Left ventricle myocardium superior (tissue), 1 donor: ENCODE data around the gene RARS1. TPM values are rescaled to one million over a fixed set of nuclear protein-coding genes. Genes with fewer than 3 reads are reported as not detected.
"Not testable (repeated sequence)": the region's sequence is repeated elsewhere in the genome, so short reads cannot be mapped to it uniquely, and the experiment has no call there.

Source experiments
- ATAC-seq: fragments of 200-7000 bp; cut with Tn5 transposase; one replicate; pipeline ENCODE4 v1.9.1; 2020; ENCODE audit warnings: mild to moderate bottlenecking, moderate library complexity
- DNase-seq: peaks from one replicate; pipeline ENCODE4 v3.0.0-alpha.2; 2020
- intact Hi-C: fragments of 100-400 bp; cut with micrococcal nuclease; formaldehyde crosslinking; loops from one replicate; pipeline ENCODE4 v1.11.0; 2022
- total RNA-seq: library from RNA; stranded (reverse); fragmentation: NEBNext Ultra II Directional; extraction: Animal tissue kit (Norgen Biotek cat#: 25700); gene quantifications from one replicate; pipeline ENCODE4 v1.2.1, GENCODE V29; 2021
- donor health status: DM: no; HTN: yes; CAD: no; lungs with severe emphysema.

Gene RARS1
- total RNA-seq, 1 donor from 2014 or later = 42.3 TPM

DNA sequence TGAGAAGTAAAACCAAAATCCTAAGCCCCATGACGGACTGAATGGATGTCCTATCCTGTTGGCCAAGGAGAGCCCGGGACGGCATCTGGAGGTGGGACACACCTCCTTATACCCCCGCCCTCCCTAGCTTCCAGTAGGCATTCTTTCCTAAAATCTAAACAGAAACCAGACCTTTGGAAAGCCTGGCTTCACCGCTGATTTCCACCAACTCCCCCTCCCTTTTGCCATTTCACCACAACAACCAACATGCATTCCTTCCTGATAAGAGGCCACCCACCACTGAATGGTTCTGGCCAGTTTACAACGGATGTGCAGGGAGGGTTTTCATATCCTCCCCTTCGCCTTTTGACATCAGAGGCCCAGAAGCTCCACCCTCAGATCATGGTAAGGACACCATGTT is 9.2 kb upstream of the RARS1 start:
- DNase-seq = no peak
- no peak for ATAC-seq
- intact Hi-C loops = no loop called here

DNA sequence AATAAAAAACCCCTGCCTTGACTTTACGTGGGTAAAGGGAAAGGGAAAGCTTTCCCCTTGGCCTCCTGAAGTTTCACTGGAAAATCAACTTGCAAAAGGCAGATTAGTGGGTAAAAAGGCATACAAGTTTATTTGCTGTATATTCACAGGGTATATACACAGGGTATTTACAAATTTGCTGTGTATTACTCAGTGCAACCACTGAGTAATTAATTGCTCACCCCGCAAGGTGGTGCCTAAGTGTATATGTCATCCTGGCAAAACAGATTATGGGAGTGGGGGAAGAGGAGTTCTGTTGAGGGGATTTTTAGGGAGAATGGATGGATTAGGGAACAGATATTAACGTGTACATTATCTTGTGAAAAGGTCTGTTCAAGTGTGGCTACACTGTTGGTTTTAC is 7.1 kb upstream of the RARS1 start:
- DNase-seq (no peak), ATAC-seq (no peak)
- intact Hi-C loops = no loop called here

DNA sequence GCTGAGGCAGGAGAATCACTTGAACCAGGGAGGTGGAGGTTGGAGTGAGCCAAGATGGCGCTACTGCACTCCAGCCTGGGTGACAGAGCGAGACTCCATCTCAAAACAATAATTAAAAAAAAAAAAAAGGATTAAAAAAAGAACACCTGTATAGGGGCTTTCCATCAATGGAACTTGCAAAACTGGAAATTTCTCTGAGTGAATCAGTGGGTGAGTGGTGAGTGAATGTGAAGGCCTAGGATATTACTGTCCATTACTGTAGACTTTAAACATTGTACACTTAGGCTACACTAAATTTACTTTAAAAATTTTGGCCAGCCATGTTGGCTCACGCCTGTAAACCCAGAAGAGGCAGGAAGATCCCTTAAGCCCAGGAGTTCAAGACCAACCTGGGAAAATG is 5.7 kb upstream of the RARS1 start:
- intact Hi-C loops = no loop called here
- ATAC-seq = no peak

DNA sequence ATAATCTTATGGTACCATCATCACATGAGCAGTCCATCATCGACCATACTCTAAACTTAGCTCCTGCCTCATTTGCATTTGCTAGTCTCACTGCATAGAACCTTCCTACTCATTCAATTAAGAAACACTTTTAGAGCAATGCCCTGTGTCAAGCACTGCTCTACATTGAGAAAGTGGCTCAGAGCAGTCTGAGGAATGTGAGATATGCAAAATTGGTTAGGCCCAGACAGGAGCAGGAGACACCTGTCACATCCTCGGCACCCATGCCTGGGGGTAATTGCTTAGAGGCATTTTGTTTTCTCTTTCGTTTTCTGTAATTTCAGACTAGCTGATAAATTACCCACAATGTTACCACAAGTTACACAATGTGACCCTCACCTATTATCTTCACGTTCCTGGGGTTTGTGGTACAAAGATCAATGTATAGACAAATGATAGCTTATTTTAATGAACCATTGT is 4.9 kb upstream of the RARS1 start:
- DNase-seq (no peak), ATAC-seq (no peak)
- intact Hi-C loops = no loop called here

More for the DNA sequence above, 5.7 kb upstream of the RARS1 start:
- no peak for DNase-seq

DNA sequence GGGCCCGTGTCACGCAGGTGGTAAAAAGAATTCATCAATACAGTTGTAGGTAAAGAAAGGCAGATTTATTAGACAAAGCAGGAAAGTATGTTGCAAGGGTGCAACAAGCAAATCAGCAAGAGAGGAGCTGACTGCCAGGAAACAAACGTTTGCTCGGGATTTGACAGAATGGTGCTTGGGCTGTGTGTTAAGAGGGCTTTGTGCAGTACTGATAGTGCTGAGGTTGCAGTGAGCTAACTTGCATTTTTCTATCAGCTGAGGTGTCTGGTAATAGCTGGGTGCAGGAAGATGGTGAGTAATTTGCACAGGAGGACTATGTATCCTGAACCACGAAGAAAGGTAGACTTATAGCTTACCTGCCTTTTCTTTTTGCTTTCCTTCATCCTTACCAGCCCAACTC is 3.9 kb upstream of the RARS1 start:
- intact Hi-C loops = no loop called here
- ATAC-seq = no peak
- no peak for DNase-seq

DNA sequence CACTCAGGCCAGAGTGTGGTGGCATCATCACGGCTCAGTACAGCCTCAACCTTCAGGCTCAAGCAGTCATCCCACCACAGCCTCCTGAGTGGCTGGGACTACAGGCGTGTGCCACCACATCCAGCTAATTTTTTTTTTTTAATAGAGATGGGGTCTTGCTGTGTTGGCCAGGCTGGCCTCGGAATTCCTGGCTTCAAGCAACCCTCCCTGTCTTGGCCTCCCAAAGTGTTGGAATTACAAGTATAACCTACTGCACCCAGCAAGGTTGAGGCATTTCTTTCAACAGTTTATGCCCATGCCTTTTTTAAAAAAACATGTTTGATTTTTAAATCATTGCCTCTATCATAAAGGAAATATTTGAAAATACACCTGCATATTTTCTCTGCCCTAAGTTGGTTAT is 2.8 kb downstream of the RARS1 start:
- intact Hi-C loops = no loop called here
- DNase-seq (no peak), ATAC-seq (no peak)

DNA sequence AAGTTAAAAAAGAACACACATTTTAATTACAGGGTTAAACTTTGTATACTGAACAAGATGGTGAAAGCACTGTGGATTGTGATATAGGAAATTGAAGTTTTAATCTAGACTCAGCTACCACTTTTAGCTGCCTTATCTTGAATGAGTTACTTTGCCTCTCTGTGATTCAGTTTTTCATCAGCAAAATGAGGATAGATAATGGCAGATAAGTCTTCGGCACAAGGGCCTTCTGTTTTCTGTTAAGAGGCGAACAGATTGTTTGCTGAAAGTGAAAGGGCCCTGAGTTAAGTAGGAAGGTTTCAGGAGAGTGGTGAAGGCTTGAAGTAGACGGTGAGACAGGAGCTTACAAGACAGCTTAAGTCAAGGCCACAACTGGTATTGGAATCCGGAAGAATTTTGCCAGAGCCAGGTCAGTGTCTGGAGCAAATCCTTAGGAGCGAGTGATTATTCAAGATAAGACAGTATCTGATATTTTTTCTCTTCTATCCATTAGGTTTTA is 7.8 kb downstream of the RARS1 start:
- intact Hi-C loops = no loop called here
- ATAC-seq (no peak), DNase-seq (no peak)

DNA sequence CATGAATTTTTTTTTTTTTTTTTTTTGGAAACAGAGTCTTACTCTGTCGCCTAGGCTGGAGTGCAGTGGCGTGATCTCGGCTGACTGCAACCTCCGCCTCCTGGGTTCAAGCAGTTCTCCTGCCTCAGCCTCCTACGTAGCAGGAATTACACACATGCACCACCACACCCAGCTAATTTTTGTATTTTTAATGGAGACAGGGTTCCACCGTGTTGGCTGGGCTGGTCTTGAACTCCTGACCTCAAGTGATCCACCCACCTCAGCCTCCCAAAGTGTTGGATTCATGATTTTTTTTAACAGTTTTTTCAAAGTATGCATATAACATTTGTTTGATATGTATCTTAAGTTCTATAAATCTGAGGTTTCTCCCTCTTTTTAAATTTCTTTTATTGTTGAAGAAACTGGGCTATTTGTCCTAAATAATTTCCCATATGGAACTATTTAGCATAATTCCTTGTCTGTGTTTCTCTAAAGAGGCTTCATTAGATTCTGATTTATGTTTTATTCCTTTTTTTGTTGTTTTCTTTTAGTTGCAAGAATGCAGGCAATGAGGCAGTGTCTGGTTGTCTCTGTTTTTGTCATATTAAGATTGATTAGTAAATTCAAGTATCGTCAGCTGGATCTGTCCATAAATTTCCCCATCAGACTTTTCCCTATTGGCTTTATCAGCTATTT is 16.4 kb downstream of the RARS1 start:
- intact Hi-C loops = no loop called here
- ATAC-seq (no peak), DNase-seq (no peak)

DNA sequence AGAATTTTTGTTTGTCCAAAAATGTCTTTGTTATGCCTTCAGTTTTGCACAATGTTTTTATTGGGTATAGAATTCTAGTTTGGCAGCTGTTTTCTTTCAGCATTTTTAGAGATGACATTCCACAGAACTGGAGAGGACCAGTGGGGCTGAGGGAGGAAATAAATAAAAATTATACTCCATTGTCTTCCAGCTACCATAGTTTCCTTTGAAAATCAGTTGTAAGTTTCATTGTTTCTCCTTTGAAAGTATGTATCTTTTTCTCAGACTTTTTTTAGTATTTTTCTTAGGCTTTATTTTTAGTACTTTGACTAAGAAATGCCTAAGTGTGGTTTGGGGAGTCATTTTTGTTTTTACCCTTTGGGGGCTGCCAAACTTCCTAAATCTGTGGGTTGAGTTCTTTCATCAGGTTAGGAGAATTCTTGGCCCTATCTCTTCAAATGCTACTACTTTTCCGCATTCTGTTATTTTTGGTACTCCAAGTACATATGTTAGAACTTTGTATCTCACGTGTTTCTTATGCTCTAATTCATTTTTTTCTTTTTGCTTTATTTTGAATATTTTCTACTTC is 27.7 kb downstream of the RARS1 start:
- intact Hi-C loops = no loop called here
- DNase-seq = no peak
- ATAC-seq = no peak

DNA sequence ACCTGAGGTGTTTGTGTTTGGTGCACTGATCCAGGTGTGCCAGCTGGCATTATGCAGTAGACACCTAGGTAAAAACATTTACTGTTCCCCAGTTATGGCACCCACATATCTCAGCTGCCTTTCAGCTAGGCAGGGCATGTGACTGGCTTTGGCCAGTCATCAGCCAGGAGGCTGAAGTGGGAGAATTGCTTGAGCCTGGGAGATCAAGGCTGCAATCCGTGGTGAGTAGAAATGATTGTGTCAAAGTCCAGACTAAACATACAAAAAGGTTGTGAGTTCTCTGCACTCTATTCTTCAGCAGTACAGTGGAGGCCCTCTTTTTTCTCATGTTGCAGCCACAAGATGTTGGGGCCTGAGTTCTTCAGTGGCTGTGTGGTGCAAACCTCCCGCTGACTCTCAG is 39.6 kb downstream of the RARS1 start:
- intact Hi-C loops = no loop called here
- DNase-seq (no peak), ATAC-seq (no peak)

DNA sequence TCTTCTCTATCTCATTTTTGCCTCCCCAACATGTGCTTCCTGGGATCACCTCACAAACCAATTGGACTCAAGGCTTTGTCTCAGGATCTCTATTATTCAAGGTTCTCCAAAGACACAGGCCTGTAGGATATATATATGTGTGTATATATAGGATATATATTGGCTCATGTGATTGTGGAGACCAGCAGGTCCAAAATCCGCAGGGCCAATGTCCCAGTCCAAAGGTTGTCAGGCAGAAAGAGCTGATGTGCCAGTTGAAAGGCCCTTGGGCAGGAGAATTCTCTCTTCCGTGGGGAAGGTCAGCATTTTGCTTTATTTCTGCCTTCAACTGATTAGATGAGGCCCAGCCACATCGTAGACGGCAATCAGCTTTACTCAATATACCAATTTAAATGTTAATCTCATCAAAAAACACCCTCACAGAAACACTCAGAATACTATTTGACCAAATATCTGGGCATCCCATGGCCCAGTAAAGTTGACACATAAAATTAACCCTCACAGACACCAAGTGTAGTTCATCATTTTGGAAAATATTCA is 41.6 kb downstream of the RARS1 start:
- intact Hi-C loops = no loop called here
- no peak for DNase-seq
- no peak for ATAC-seq

DNA sequence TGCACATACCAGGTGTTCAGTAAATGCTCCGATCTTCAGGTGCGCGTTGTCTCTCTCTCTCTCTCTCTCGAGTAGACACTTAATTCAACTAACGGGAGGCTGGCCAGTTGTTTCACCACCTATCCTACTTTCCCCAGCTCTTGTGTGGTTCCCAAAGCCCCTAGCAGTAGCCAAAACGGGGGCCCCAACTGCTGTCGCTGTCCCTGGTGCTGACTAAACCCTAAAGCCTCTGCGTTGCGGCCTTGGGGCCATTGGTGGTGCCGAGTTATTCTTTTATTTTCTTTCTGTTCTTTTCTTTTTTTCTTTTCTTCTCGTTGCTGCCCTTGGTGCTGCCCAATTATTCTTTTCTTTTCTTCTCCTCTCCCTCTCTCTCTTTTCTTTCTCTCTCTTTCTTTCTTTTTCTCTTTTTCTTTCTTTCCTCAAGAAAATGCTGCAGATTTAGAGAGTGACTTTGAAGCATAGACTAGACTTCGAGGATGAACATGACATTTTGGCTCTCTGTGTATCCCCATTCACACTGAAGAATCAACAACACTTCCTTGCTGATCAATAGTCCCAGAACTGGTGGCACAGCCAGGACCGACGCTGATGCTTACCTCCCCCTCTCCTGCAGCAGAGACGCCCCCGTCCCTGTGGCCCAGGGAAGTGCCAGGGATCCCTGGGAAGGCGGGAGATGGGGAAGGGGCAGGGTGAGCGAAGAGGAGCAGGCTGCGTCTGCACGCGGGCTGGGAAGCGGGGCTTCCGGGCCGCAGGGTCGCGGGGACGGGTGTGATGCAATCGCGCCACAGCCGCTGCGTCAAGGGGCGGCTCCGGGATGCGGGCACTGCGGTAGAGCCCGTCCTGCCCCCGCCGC is 42.5 kb downstream of the RARS1 start, which contains the start of gene FBLL1:
FBLL1 (plus strand) TSS at position 785 of the 853 bp plus-strand sequence. CDS start 200 bp downstream, outside the sequence.
- DNase-seq (peak; percentile 37), ATAC-seq (no peak)
- intact Hi-C loops = no loop called here

DNA sequence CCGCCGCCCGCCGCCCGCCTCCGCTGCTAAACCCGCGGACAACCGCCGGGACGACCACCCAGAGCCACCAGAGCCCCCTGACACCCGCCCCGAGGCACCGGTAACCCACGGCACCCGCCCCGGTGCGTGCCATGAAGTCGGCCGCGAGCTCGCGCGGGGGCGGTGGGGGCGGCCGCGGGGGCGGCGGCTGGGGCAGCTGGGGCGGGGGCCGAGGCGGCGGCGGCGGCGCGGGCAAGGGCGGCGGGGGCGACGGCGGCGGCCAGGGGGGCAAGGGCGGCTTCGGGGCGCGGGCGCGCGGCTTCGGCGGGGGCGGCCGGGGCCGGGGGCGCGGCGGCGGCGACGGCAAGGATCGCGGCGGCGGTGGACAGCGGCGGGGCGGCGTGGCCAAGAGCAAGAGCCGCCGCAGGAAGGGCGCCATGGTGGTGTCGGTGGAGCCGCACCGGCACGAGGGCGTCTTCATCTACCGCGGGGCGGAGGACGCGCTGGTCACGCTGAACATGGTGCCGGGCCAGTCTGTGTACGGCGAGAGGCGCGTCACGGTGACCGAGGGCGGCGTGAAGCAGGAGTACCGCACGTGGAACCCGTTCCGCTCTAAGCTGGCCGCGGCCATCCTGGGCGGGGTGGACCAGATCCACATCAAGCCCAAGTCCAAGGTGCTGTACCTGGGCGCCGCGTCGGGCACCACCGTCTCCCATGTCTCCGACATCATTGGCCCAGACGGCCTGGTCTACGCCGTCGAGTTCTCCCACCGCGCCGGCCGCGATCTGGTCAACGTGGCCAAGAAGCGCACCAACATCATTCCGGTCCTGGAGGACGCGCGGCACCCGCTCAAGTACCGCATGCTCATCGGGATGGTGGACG is 43.3 kb downstream of the RARS1 start:
- intact Hi-C loops = no loop called here
- ATAC-seq = no peak

DNA sequence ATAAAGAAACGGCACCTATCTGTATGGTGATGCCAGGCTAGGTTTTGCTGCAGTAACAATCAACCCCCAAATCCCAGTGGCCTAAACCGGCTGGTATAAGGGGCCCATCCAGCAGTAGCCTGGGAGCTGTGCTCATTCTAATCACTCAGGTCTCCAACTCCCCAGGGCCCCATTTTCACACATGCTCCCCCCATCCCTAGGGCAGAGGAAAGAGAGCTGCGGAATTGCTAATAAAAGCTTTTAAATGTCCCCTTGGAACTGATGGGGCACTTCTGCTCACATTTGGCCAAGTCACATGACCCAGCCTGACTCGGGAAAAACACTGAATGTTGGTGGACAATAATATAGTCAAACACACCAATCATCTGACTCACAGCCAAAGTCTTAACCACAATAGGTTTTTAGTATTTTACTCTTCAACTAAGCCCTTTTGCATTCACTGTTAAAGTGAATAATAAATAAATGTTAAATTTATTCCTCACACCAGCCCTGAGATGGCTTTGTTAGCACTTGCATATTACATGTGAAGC is 44.4 kb downstream of the RARS1 start:
- intact Hi-C loops = no loop called here
- no peak for ATAC-seq
- DNase-seq = no peak

More for the DNA sequence above, 43.3 kb downstream of the RARS1 start:
- peak; percentile 34 for DNase-seq

DNA sequence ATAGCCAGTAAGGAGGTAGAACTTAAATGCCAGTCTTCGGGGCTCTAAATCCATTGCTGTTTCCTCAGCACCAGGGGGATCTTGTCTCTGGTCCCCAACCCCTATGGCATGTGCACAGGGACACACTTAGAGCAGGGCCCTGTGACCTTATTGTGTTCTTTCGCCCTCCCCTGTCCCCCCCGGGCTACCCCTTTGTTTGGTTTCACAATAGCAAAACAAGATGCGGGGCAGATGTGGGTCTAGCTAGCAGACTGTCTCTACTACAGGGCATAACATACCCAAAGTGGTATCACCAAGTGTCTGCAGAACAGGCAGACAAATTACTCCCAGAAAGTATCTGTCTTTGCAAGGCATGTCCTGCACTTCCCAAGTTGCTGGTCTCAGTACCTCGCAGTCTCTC is 44.9 kb downstream of the RARS1 start:
- ATAC-seq = no peak
- DNase-seq = no peak
- intact Hi-C loops = no loop called here

DNA sequence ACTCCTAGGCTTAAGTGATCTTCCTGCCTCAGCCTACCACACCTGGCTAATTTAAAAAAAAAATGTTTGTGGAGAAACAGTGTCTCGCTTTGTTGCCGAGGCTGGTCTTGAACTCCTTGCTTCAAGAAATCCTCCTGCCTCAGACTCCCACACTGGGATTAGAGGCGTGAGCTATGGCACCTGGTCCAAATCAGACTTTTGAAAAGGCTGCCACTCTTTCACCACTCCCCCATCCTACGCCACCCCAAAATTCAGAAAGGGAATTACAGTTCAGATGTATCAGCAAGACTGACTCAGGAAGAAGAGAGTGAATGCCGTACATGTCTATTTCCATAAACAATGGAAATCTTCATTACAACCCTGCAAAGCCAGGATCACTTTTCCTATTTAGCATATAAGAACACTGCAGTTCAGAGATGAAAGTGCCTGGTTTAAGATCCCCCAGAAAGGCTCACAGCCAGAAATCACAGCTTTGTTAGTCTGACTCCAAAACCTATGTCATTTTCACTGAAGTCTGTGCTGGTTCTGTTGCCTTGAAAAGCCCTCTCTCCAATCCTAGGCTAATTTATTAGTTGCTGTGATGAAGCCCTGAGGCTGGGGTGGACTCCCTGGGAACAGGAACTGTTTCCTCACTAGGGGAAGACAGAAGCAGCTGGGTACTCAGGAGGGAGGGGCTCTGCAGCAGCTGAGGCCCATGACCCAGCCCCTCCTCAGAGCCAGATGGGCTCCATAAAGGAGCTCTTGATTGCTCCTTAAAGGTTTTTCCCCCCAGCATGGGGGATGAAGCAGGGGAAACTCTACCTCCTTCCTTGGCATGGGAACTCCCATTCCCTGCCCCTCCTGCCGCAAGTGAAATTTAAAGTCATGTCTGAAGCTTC is 46.0 kb downstream of the RARS1 start:
- intact Hi-C loops = no loop called here
- no peak for DNase-seq
- ATAC-seq = no peak

DNA sequence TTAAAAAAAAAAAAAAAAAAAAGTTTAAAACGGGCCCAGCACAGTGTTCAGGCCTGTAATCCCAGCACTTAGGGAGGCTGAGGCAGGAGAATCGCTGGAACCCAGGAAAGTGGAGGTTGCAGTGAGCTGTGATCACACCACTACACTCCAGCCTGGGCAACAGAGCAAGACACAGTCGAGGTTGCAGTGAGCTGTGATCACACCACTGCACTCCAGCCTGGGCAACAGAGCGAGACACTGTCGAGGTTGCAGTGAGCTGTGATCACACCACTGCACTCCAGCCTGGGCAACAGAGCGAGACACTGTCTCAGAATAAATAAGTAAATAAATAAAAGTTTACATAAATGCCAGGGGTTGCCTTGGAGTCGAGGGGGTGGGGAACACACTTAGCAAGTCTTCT is 48.1 kb downstream of the RARS1 start:
- ATAC-seq, DNase-seq, intact Hi-C loops: not testable (repeated sequence)

DNA sequence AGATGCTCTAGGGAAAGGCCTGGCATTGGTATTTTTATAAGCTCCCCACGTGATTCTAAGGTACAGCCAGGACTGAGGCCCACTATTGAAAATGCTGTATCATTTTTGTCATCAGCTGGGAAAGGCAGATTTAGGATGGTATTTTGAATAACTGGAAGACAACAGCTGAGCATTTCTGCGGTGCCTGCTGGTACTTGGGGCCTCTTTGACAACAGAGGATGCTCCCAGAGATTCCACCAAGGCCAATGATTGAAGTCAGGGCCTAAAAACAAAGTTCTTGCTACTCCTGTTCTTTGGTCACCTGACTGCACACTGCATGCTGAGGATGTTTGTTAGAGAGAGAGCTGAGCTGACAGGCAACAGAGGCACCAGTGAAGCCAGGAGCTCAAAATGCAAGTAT is 50.9 kb downstream of the RARS1 start:
- ATAC-seq = no peak
- DNase-seq = no peak
- intact Hi-C loops = no loop called here
